SK-N-MC (cell line): ENCODE results near the gene GXYLT2.

Experiments used
- EZH2 ChIP-seq: fragments of 200-600 bp; sonication (generic); IDR thresholded peaks from one replicate; pipeline ENCODE4 v1.6.1; 2017; ENCODE audit warnings: antibody characterized with exemption
- POLR2AphosphoS5 ChIP-seq: IDR thresholded peaks from 2 replicates; pipeline ENCODE4 v1.6.1; 2012; ENCODE audit warnings: mild to moderate bottlenecking, low read depth, low read length, borderline replicate concordance

- TF ChIP-seq EZH2 (no peak), POLR2AphosphoS5 (no peak)
Measured at GRCh38 chr3:72847282-72847681, 40.6 kb upstream of the GXYLT2 start.
